Right ventricle myocardium superior (tissue), 1 donor: ENCODE measurements around the gene PRR12. TPM values are rescaled to one million over a fixed set of nuclear protein-coding genes. Genes with fewer than 3 reads are reported as not detected.
"Not testable (repeated sequence)": the region's sequence is repeated elsewhere in the genome, so short reads cannot be mapped to it uniquely, and the experiment has no call there.

ENCODE experiments used
- ATAC-seq: fragments of 200-7000 bp; cut with Tn5 transposase; one replicate; pipeline ENCODE4 v1.9.1; 2020; ENCODE audit warnings: mild to moderate bottlenecking; ENCODE audit not compliant: poor library complexity
- DNase-seq: peaks from one replicate; pipeline ENCODE4 v3.0.0-alpha.2; 2020
- intact Hi-C: fragments of 100-400 bp; cut with DNase I; formaldehyde crosslinking; loops from one replicate; pipeline ENCODE4 v1.11.2; 2022
- total RNA-seq: library from RNA; stranded (reverse); fragmentation: NEBNext Ultra II Directional; extraction: Animal tissue kit (Norgen Biotek cat#: 25700); gene quantifications from one replicate; pipeline ENCODE4 v1.2.1, GENCODE V29; 2021
- donor health status: DM: no; HTN: yes; CAD: no; lungs with severe emphysema.

PRR12 gene
- total RNA-seq, 1 donor from 2014 or later, result 12.6 TPM

GRCh38 chr19:49601482-49602038 is 10.6 kb downstream of the PRR12 start:
- ATAC-seq, result no peak
- DNase-seq, result no peak
- intact Hi-C loops, result no loop called here

GRCh38 chr19:49602806-49603205 is 11.8 kb downstream of the PRR12 start:
- ATAC-seq (no peak), DNase-seq (no peak)
- intact Hi-C loops, result no loop called here

- DNase-seq (no peak), ATAC-seq (no peak)
- intact Hi-C loops, result no loop called here
Observed at GRCh38 chr19:49605605-49606004, 14.6 kb downstream of the PRR12 start.

- no peak for DNase-seq
- ATAC-seq, result no peak
- intact Hi-C loops, result no loop called here
Observed at GRCh38 chr19:49609499-49610092, 18.6 kb downstream of the PRR12 start.

GRCh38 chr19:49613374-49613773 is 22.4 kb downstream of the PRR12 start:
- DNase-seq (no peak), ATAC-seq (no peak)
- intact Hi-C loops, result no loop called here

- ATAC-seq (no peak), DNase-seq (no peak)
- intact Hi-C loops, result no loop called here
Observed at GRCh38 chr19:49614096-49614833, 23.3 kb downstream of the PRR12 start.

- intact Hi-C loops, result no loop called here
- DNase-seq (no peak), ATAC-seq (no peak)
Observed at GRCh38 chr19:49615861-49616260, 24.9 kb downstream of the PRR12 start.

GRCh38 chr19:49616532-49616931 is 25.6 kb downstream of the PRR12 start:
- DNase-seq (no peak), ATAC-seq (no peak)
- intact Hi-C loops, result no loop called here

- intact Hi-C loops, result no loop called here
- DNase-seq (no peak), ATAC-seq (no peak)
Observed at GRCh38 chr19:49616945-49617344, 26.0 kb downstream of the PRR12 start.

- intact Hi-C loops, ATAC-seq, DNase-seq: not testable (repeated sequence)
Observed at GRCh38 chr19:49617860-49618259, 26.9 kb downstream of the PRR12 start.

- ATAC-seq, result no peak
- intact Hi-C loops, result no loop called here
- no peak for DNase-seq
Observed at GRCh38 chr19:49624967-49625910, 34.3 kb downstream of the PRR12 start.

- intact Hi-C loops, result no loop called here
- DNase-seq (no peak), ATAC-seq (no peak)
Observed at GRCh38 chr19:49626226-49626625, 35.2 kb downstream of the PRR12 start.

- intact Hi-C loops, result no loop called here
- no peak for DNase-seq
- no peak for ATAC-seq
Observed at GRCh38 chr19:49629659-49630058, 38.7 kb downstream of the PRR12 start.

GRCh38 chr19:49631014-49631588 is 40.1 kb downstream of the PRR12 start:
- ATAC-seq, result no peak

GRCh38 chr19:49631610-49632192 is 40.7 kb downstream of the PRR12 start:
- DNase-seq, result no peak
- ATAC-seq, result no peak
- intact Hi-C loops, result no loop called here

More at GRCh38 chr19:49631014-49631588, 40.1 kb downstream of the PRR12 start:
- DNase-seq, result no peak
- intact Hi-C loops, result no loop called here

GRCh38 chr19:49632576-49632975 is 41.6 kb downstream of the PRR12 start:
- intact Hi-C loops, result no loop called here
- no peak for DNase-seq
- no peak for ATAC-seq

- ATAC-seq, DNase-seq, intact Hi-C loops: not testable (repeated sequence)
Observed at GRCh38 chr19:49633273-49633672, 42.3 kb downstream of the PRR12 start.

- intact Hi-C loops, result no loop called here
- ATAC-seq (no peak), DNase-seq (no peak)
Observed at GRCh38 chr19:49635530-49636232, 44.7 kb downstream of the PRR12 start.
